Dermis microvascular lymphatic vessel endothelial cell (primary cell): ENCODE data around the gene USP10. TPM values are rescaled to one million over a fixed set of nuclear protein-coding genes. Genes with fewer than 3 reads are reported as not detected.
"Not testable (repeated sequence)": the region's sequence is repeated elsewhere in the genome, so short reads cannot be mapped to it uniquely, and the experiment has no call there.

ENCODE experiments used
- DNase-seq, 2 donors: peaks; one replicate each; pipeline versions ENCODE4 v3.0.0 to v3.0.0-alpha.2; 2010; ENCODE audit warnings: low read depth in 2 of 2
- total RNA-seq: library from RNA; depleted of rRNA; stranded (reverse); fragments of >200 nt; gene quantifications from 2 replicates; pipeline ENCODE4 v1.2.1, GENCODE V29; 2014

USP10 gene
- total RNA-seq, 1 donor from 2014 or later = 36.6 TPM

GRCh38 chr16:84672276-84673202 is 27.3 kb upstream of the USP10 start:
- peak; percentile 52 to 76 for DNase-seq

- no peak for DNase-seq
These were observed 26.6 kb upstream of the USP10 start for GRCh38 chr16:84673203-84673535.

- DNase-seq = no peak
These were observed 26.2 kb upstream of the USP10 start for GRCh38 chr16:84673561-84673960.

DNA sequence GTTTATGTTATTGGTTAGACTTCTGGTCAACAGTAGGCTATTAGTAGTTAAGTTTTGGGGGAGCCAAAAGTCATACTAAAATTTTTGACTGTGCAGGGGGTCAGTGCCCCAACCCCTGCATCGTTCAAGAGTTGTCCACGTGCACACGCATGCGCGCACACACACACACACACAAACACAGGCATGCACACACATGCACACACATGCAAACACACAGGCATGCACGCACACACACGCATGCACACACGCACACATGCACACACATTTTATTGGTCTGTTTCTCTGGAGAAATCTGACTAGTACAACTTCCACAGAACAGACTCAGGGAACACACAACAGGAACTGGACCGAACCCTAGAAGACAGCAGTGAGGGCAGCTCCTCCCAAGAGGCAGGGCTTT is 24.4 kb upstream of the USP10 start:
- no peak for DNase-seq

GRCh38 chr16:84675884-84676283 is 23.9 kb upstream of the USP10 start:
- no peak for DNase-seq

- no peak for DNase-seq
These were observed 22.6 kb upstream of the USP10 start for GRCh38 chr16:84677017-84677803.

- DNase-seq = no peak
These were observed 22.0 kb upstream of the USP10 start for GRCh38 chr16:84677849-84678248.

- no peak for DNase-seq
These were observed 21.3 kb upstream of the USP10 start for GRCh38 chr16:84678541-84678940.

- DNase-seq = no peak
These were observed 19.5 kb upstream of the USP10 start for GRCh38 chr16:84680165-84680842.

DNA sequence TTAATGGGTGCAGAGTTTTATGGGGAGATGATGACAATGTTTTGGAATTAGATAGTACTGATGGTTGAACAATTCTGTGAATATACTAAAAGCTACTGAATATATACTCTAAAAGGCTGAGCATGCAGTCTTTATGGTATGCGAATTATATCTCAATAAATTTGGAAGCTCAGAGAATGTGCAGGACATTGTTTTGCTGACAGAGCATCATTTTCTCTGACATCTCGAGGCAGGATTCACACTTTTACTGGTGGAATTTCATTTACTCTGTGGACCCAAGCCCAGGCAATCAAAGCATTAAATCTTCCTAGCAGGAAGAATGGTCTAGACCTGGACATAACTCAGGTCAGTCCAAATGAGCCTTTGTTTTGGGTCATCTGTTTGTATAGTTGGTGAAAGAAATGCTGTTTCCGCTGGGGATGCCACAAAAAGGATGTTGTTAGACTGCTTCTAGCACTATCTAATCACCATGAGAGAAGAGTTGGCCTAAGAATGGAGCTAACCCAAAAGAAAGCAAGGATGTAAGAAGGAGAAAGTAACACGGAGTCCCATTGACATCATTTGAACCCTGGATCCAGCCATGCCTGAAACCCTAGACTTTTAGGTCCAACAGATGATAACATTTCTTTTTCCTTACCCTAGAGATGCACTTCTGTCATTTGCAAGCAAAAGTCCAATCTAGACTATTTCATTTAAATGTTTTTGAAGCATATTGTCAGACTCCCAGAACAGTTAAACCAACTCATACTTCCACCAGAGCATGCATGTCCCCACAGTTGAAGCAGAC is 18.8 kb upstream of the USP10 start:
- no peak for DNase-seq

- no peak for DNase-seq
These were observed 15.9 kb upstream of the USP10 start for GRCh38 chr16:84683691-84684591.

DNA sequence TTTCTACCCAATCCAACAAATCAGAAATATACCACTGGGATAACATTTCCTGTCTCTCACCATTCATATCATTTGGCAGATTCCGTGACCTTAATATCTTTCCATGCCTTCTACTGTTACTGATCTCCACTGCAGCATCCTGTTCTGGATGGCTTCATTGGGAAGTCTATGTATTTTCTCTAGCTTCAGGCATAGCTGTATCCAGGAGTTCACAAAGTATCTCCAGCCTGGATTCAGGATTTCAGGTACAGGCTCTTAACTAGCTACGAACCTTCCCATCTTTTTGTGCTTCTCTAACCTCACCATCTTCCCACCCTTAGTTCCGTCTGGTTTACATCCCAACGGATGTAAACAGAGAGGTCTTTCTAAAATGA is 15.2 kb upstream of the USP10 start:
- no peak for DNase-seq

DNA sequence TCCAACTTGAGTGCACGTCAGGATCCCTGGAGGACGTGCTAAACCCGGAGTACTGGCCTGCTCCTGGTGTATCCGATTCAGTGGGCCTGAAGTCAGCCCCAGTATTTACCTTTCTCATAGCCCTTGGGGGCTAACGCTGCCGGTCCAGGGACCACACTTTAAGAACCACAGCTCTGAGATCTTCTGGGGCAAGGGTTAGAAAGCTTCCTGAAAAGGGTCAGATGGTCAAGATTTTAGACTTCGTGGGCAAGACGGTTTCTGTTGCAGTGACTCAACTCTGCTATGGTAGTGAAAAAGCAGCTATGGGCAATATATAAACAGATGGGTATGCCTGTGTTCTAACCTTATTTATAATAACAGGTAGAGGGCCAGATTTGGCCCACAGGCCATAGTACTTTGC is 14.6 kb upstream of the USP10 start:
- no peak for DNase-seq

DNA sequence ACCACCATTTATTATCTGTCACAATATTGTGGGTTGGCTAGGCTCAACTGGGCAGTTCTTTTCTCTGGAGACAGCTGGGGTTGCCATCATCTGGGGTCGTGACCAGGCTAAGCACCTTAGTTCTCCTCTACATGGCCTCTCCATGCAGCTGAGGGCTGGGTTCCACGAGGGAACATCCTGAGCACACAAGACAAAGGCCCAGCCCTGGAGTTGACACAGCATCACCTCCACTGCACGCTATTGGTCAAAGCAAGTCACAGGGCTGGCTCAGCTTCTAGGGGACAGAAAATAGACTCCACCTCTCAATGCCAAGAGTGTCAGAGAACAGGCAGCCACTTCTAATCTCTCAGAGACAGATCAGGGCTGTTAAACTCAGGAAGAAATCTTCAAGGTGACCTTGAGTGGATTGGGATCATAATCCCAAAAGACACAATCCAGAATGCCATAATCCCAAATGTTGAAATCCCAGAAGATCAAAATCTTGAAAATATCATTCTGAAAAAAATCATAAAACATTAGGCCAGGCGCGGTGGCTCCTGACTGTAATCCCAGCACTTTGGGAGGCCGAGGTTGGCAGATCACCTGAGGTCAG is 13.0 kb upstream of the USP10 start:
- DNase-seq = no peak

DNA sequence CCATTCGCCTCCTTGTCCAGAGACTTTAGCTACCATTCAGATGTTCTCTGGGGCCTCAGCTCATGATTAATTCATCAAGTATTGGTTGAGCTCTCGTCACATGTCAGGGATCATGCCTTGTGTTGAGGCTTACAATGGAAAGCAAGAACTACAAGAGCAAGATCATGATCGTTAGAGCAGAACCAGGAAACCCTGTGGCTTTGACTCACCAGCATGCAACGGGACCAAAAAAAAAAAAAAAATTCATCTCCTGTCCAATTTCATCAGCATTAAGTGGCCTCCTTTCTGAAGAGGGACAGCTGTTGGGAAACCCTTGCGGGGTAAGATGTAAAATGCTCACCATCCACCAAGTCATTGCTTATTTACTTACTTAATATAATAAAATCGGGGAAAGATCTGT is 12.1 kb upstream of the USP10 start:
- peak in 1 of 2 donors; percentile 69 for DNase-seq

GRCh38 chr16:84688163-84688562 is 11.6 kb upstream of the USP10 start:
- not testable (repeated sequence) for DNase-seq

DNA sequence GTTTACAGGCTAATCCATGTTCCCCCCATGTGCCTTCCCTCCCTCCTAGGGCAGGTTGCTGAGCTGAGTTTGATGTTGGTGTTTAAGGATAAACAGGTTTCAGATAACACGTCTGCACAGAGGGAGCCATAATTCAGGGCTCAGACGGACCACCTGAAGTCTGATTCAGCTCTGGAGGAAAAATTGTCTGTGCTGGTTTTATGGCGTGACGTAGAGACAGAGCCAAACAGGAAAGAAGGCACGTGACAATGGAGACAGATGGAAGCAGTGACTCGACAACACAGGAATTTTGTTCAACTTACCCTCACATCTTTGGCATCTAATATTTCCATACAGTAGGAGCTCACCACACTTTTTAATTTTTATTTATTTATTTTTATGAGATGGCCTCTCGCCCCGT is 10.7 kb upstream of the USP10 start:
- peak; percentile 90 to 91 for DNase-seq

- DNase-seq = no peak
These were observed 9.5 kb upstream of the USP10 start for GRCh38 chr16:84690088-84690819.
